ENCODE measurements around the gene CTRL.

GRCh38 chr16:67957622-67958021 lies 26.0 kb upstream of the CTRL start:
- TF ChIP-seq CTCF (IDR thresholded peaks at IDR 0.05) (no peak), POLR2AphosphoS5 (IDR thresholded peaks at IDR 0.05; ENCODE audit: low read depth, low read length) (no peak), SIN3A (IDR thresholded peaks at IDR 0.05; ENCODE audit: borderline replicate concordance, insufficient read depth, low read depth, low read length) (no peak), REST (IDR thresholded peaks at IDR 0.05; ENCODE audit: insufficient read depth in 1 of 2, low read depth in 2 of 2, low read length in 1 of 2) (no peak), TCF7L2 (IDR thresholded peaks at IDR 0.05; ENCODE audit: low read depth, low read length) (no peak)
